ENCODE measurements around the gene SASH1.

DNA sequence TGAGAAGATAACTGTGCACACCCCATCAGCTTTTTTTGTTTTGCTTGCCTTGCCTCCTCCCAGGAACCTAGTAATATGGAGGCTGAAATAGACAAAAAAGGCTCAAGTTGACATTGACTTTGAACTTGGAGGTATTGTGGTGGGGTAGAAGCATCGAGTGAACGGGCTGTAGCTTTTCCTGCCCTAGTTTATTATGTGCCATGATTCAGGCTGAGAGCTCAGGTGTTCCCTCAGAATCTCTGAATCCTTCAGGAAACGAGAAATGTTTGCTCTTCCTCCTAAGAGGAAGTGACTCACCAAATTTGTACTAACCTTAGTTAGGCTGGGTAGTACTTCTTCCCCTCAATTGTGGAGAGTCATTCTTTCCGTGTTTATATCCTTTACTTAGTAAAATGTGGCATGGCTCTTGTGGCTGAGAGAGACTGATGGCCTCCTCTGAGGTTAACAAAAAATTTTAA lies 98.8 kb downstream of the SASH1 start:
- TF ChIP-seq, protein P1, sequence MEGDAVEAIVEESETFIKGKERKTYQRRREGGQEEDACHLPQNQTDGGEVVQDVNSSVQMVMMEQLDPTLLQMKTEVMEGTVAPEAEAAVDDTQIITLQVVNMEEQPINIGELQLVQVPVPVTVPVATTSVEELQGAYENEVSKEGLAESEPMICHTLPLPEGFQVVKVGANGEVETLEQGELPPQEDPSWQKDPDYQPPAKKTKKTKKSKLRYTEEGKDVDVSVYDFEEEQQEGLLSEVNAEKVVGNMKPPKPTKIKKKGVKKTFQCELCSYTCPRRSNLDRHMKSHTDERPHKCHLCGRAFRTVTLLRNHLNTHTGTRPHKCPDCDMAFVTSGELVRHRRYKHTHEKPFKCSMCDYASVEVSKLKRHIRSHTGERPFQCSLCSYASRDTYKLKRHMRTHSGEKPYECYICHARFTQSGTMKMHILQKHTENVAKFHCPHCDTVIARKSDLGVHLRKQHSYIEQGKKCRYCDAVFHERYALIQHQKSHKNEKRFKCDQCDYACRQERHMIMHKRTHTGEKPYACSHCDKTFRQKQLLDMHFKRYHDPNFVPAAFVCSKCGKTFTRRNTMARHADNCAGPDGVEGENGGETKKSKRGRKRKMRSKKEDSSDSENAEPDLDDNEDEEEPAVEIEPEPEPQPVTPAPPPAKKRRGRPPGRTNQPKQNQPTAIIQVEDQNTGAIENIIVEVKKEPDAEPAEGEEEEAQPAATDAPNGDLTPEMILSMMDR (conservative IDR thresholded peaks at IDR 0.05 in 1 of 2, IDR thresholded peaks at IDR 0.05 in 1 of 2; ENCODE audit: low read depth in 1 of 2, low read length in 2 of 2) = no peak
- no peak for TF ChIP-seq EZH2 (IDR thresholded peaks at IDR 0.05; ENCODE audit: low read length, missing control alignments)
